Keratinocyte (primary cell): ENCODE data around the gene AKT1S1.

Source experiments
- EZH2 ChIP-seq: IDR thresholded peaks from one replicate; pipeline ENCODE4 v1.6.1; 2012; ENCODE audit warnings: inconsistent platforms, mild to moderate bottlenecking, low read length, moderate library complexity
- TF ChIP-seq, protein P1 (sequence below), 3 experiments: IDR thresholded peaks in 1 of 3; conservative IDR thresholded peaks in 1 of 3; optimal IDR thresholded peaks in 1 of 3; 2 replicates in 2 of 3; 3 replicates in 1 of 3; pipeline versions ENCODE3 to v1.5.1; 2011; ENCODE audit warnings: low read length in 3 of 3, mild to moderate bottlenecking in 3 of 3, moderate library complexity in 2 of 3, control low read depth in 1 of 3, inconsistent platforms in 1 of 3; ENCODE audit not compliant: insufficient read depth in 2 of 3; ENCODE audit errors: extremely low read depth in 1 of 3

DNA sequence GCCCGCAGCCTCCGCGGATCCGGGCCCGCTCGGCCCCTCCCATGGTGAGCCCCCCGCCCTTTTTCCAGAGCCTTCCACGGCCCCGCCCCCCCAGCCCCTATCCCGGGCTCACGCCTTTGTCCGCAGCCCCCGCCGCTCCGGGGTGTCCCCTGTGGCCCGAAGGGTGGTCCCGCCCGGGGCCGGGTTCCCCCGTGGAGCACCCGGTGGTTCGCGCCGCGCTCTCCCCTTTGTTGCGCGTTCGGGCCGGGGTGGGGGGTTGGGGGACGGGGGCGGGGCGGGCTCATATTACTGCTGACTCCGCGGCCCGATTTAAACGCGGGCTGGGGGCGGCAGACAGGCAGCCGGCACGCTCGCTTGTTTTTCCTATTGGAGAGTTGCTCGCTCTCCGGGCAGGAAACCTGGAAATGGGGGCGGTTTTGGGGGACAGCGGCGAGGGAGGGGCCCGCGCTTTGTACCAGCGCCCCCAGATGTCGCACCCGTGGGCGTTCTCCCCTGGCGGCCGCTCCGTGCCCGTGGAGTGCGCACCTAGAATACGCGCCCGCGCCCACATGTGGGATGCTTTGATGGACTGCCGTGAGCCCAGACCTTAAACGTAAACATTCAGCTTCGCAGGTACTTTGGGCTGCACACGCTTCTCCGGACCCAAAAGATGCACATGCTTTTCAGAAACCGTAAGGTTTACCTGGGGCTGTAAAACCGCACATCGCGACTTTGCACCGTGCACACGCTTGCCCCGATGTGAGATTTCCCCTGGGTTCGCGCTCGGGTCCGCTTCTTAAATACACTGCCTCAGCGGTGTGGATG lies 25.5 kb downstream of the AKT1S1 start:
- TF ChIP-seq, protein P1, sequence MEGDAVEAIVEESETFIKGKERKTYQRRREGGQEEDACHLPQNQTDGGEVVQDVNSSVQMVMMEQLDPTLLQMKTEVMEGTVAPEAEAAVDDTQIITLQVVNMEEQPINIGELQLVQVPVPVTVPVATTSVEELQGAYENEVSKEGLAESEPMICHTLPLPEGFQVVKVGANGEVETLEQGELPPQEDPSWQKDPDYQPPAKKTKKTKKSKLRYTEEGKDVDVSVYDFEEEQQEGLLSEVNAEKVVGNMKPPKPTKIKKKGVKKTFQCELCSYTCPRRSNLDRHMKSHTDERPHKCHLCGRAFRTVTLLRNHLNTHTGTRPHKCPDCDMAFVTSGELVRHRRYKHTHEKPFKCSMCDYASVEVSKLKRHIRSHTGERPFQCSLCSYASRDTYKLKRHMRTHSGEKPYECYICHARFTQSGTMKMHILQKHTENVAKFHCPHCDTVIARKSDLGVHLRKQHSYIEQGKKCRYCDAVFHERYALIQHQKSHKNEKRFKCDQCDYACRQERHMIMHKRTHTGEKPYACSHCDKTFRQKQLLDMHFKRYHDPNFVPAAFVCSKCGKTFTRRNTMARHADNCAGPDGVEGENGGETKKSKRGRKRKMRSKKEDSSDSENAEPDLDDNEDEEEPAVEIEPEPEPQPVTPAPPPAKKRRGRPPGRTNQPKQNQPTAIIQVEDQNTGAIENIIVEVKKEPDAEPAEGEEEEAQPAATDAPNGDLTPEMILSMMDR (optimal IDR thresholded peaks at IDR 0.05 in 1 of 3, IDR thresholded peaks at IDR 0.05 in 1 of 3, conservative IDR thresholded peaks at IDR 0.05 in 1 of 3; ENCODE audit: extremely low read depth in 1 of 3, insufficient read depth in 2 of 3, low read length in 3 of 3) = peak in 1 of 3 experiments; percentile 2
- no peak for TF ChIP-seq EZH2
